ENCODE results near the gene LPA.

Gene LPA

DNA sequence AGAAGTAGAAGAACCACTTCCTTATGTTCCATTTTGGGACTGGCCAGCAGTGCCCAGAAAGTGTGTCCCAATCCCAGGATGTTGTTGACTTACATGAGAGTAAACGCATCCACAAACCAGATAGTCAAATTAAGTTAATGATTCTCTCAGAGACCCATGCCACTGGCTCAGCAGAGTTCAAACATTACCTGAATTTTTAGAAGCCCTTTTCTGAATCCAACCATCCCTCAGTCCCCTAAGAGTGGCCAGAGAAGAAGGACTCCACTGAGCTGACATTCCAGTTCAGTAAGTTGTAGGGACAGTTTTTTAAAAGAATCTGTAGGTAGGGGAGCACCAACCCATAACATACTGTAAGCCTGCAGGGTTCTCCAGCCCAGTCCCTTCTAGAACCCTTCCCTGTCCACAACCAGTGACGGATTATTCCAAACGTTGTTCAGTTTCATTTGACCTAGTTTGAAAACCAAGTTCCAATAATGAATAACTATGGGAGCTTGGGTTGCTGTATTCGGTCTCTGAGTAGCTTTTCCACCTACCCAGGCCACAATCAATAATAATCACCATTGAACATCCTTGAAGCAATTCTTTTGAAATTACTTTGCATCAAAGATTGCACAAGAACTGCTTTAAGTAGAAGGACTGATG, 153.0 kb downstream of the LPA start:
- no peak for DNase-seq (ENCODE audit: low read depth in 2 of 2)

DNA sequence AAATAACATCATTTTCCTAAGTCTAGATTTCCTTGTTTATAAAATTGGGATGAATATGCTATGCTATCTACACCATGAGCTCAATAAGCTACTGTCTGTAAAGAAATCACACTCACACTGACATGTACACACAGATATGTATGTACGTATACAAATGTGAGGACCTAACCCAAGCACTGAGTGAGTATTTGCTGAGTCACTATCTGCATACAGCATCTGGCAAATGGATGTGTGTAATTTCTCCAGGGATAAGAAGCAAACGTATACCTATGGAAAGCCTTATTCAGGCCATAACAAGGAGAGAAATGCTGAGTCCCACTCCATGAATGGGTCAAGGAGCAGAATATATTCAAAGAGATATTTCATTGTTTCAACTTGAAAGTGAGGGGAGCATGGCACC, 153.9 kb downstream of the LPA start:
- no peak for DNase-seq (ENCODE audit: low read depth in 2 of 2)

DNA sequence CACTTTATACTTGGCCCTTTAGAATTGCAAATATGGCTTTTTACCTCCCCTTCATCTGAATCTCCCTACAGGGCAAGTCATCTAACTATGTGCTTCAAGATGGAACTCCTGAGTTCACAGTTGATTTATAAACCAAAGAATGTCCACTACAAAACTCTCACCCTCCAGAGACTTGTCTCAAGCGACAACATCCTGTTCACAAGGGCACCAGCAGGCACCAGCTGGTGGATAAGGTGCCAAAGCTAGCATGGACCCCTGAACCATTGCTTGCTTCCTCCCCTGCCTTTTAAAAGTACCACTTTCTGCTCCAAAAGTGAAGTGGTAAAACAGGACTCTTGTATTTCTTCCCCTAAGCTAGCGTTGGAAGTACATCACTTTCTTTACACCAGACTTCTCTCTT, 154.5 kb downstream of the LPA start:
- no peak for DNase-seq (ENCODE audit: low read depth in 2 of 2)

DNA sequence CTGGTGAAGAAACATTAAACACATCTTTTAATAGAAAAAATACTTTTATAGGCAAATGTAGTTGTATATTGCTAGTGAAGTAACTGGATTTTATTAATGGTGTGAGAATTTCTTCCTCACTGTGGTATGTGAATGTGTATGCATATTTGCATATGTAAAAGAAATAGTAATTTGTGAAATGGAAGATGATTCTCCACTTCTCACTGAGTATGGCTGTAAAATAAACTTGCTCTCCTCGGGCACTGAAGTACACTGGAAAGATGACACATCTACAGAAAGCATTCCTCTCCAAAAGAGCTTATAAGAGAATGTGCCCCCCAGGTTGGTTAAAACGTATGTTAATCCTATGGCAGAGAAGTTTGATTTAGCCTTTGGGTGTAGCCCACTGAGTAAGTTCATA, 155.5 kb downstream of the LPA start:
- DNase-seq (ENCODE audit: low read depth in 2 of 2), result no peak

DNA sequence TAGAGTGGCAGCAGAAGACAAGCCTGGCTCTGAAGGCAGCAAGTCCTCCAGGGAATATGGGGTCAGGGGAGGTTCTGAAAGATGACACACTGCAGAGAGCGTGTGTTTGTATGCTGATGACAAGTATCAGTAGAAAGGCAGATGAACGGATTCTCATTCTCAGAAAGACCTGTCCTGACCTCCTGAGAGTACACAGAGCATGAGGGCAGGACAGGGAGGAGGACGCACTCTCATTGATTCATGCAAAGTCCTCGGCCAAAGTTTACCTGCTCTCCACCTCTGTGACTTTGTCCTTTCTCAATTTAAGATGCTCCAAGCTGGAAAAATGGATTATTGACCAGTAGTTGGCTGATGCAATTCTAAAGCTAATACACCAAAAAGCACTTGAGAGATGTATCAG, 156.7 kb downstream of the LPA start:
- no peak for DNase-seq (ENCODE audit: low read depth in 2 of 2)

DNA sequence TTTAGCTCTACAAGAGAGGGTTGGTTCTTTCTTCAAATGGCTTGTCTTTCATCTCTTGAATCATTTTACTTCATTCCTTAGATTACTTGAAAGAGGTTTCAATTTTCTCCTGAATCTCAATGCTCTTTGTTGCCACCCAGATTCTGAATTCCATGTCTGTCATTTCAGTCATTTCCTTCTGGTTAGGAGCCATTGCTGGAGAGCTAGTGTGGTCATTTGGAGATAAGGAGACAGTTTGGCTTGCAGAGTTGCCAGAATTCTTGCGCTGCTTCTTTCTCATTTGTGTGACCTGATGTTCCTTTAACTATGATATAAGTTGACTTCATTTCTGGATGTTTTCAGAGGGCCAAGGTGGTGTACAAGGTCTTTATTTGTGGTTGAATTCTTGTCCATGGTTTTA, 158.1 kb downstream of the LPA start:
- no peak for DNase-seq (ENCODE audit: low read depth in 2 of 2)

DNA sequence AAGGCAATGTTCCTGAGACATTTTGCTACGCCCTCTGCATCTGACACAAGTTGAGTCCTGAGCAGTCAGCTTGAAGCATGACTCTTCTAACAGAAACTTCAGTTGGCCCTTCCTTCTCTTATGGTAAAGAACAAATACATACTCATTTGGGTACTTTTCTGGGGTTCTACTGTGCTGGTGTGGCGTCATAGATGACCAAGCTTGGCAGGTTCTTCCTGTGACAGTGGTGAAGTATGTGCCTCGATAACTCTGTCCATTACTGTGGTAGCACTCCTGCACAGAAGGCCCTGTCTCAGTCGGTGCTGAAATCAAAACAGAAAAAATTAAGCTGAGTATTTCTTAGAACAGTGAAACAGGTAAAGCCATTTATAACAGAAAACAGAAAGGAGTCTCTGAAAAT, 163.4 kb downstream of the LPA start:
- DNase-seq (ENCODE audit: low read depth in 2 of 2), result no peak

DNA sequence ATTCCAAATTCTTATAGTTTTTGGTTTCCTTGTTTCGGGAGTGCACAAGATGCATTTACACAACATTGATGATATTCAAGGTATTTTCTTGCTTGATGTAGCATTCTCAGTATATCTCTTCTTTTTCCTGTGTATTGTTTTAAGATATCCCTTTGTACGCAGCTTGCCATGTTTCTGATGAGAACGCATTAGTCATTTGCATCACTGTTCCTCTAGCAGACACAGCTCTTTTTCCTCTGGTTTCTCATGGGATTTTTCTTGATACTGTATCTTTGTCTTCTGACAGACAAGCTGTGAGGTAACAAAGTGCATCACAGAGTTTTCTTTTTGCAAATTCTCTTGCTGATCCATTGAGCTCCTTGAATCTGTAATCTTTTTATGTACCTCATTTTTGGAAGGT, 169.5 kb downstream of the LPA start:
- no peak for DNase-seq (ENCODE audit: low read depth in 2 of 2)

DNA sequence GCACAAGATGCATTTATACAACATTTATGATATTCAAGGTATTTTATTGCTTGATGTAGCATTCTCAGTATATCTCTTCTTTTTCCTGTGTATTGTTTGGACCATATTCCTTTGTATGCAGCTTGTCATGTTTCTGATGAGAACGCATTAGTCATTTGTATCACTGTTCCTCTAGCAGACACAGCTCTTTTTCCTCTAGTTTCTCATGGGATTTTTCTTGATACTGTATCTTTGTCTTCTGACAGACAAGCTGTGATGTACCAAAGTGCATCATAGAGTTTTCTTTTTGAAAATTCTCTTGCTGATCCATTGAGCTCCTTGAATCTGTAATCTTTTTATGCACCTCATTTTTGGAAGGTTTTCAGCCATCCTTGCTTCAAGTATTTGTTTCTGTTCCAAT, 175.0 kb downstream of the LPA start:
- DNase-seq (ENCODE audit: low read depth in 2 of 2), result no peak

DNA sequence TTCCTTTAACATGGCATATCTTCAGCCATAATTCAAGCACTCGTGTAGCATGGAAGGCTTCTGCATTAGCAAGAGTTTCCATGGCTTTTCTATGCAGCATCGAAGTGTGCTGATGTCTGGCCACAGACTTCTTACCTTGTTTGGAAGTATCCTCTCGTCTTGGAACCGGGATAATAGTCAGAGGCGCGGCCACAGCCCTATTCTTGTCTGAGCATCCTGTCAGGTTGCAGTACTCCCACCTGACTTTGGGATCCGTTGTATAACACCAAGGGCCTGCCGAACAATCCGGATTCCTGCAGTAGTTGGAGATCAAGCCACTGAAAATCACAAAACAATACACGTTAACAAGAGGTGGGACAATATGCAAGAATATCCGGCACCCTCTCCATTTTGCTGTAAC, 177.0 kb downstream of the LPA start:
- DNase-seq (ENCODE audit: low read depth in 2 of 2), result no peak
